HepG2 (cell line): ENCODE results near the gene FOSB. TPM values are rescaled to one million over a fixed set of nuclear protein-coding genes. Genes with fewer than 3 reads are reported as not detected.

Source experiments
- CEBPG ChIP-seq: IDR thresholded peaks from 2 replicates; pipeline ENCODE4 v1.6.1; 2016
- CTCF ChIP-seq: sonication (generic); formaldehyde crosslinking; IDR thresholded peaks from 2 replicates; pipeline ENCODE4 v1.5.0; 2020; ENCODE audit warnings: mild to moderate bottlenecking, missing genetic modification reagents, moderate library complexity
- ELF3 ChIP-seq: IDR thresholded peaks from 2 replicates; pipeline ENCODE4 v1.6.1; 2016; ENCODE audit warnings: missing genetic modification reagents, missing compliant biosample characterization
- EP300 ChIP-seq, 3 experiments: sonication (generic) in 1 of 3; formaldehyde crosslinking in 1 of 3; IDR thresholded peaks; 2 replicates each; pipeline versions ENCODE4 v1.5.1 to v1.6.1; 2011 to 2020; ENCODE audit warnings: low read depth in 2 of 3, low read length in 2 of 3, borderline replicate concordance in 1 of 3, improper control_type of control experiment in 1 of 3, mild to moderate bottlenecking in 1 of 3, missing genetic modification reagents in 1 of 3, moderate library complexity in 1 of 3
- HOXA5 ChIP-seq: sonication (generic); formaldehyde crosslinking; IDR thresholded peaks from 2 replicates; pipeline ENCODE4 v1.4.0; 2020; ENCODE audit warnings: missing genetic modification reagents
- PRMT3 ChIP-seq: sonication (generic); formaldehyde crosslinking; IDR thresholded peaks from 2 replicates; pipeline ENCODE4 v1.8.1; 2022; ENCODE audit warnings: low read depth, mild to moderate bottlenecking, moderate library complexity, missing genetic modification reagents, borderline replicate concordance
- RXRB ChIP-seq: IDR thresholded peaks from 2 replicates; pipeline ENCODE4 v1.6.1; 2016; ENCODE audit warnings: borderline replicate concordance, missing genetic modification reagents, missing compliant biosample characterization
- SP1 ChIP-seq, 2 experiments: fragments of 450-650 bp in 1 of 2; sonication (generic) in 1 of 2; formaldehyde crosslinking in 1 of 2; IDR thresholded peaks; 2 replicates each; pipeline versions ENCODE4 v1.4.0 to v1.6.1; 2016 to 2020; ENCODE audit warnings: missing genetic modification reagents in 1 of 2
- TBL1XR1 ChIP-seq: fragments of 150-350 bp; IDR thresholded peaks from 2 replicates; pipeline ENCODE4 v1.6.1; 2014; ENCODE audit warnings: borderline replicate concordance, low read length; ENCODE audit not compliant: partially characterized antibody
- ZNF136 ChIP-seq: sonication (generic); formaldehyde crosslinking; IDR thresholded peaks from 2 replicates; pipeline ENCODE4 v1.8.1; 2022; ENCODE audit warnings: low read depth, mild to moderate bottlenecking, moderate library complexity, missing genetic modification reagents
- ZNF614 ChIP-seq: IDR thresholded peaks from 2 replicates; pipeline ENCODE4 v1.6.1; 2018; ENCODE audit warnings: missing biosample characterization, missing genetic modification reagents, inconsistent platforms, borderline replicate concordance
- ZUFSP ChIP-seq: sonication (generic); formaldehyde crosslinking; IDR thresholded peaks from 2 replicates; pipeline ENCODE4 v1.9.0; 2021; ENCODE audit warnings: missing genetic modification reagents, mild to moderate bottlenecking, borderline replicate concordance
- polyA plus RNA-seq, 8 experiments: library from polyadenylated mRNA; depleted of rRNA in 3 of 8; stranded (reverse) in 7 of 8; unstranded in 1 of 8; fragments of >200 nt; fragmentation: Illumina TruSeq in 4 of 8; extraction: Trizol in 4 of 8; gene quantifications; 2 replicates each; pipeline versions ENCODE4 v1.2.1 to v1.2.3, GENCODE V29; 2011 to 2016; ENCODE audit warnings: low read depth in 4 of 8, missing spikeins in 1 of 8, mixed read lengths in 1 of 8; ENCODE audit not compliant: insufficient read depth in 1 of 8
- total RNA-seq, 5 experiments: library from RNA; depleted of rRNA; stranded (reverse); fragments of >200 nt; fragmentation: Illumina TruSeq; extraction: Trizol; gene quantifications; 2 replicates each; pipeline ENCODE4 v1.2.3, GENCODE V29; 2016; ENCODE audit warnings: low read depth in 1 of 5
- TF ChIP-seq, protein P1 (sequence below): sonication (generic); formaldehyde crosslinking; IDR thresholded peaks from 2 replicates; pipeline ENCODE4 v1.5.1; 2020; ENCODE audit warnings: mild to moderate bottlenecking, missing genetic modification reagents, borderline replicate concordance
- TF ChIP-seq, protein P2 (sequence below): sonication (generic); formaldehyde crosslinking; conservative IDR thresholded peaks from 2 replicates; pipeline ENCODE4 v1.8.1; 2023; ENCODE audit warnings: missing genetic modification reagents
- TF ChIP-seq, protein P3 (sequence below): sonication (generic); formaldehyde crosslinking; IDR thresholded peaks from 2 replicates; pipeline ENCODE4 v1.8.1; 2023; ENCODE audit warnings: mild to moderate bottlenecking, missing genetic modification reagents

The FOSB gene
- total and polyA plus RNA-seq, 2 of the 13 experiments (the other 11 are each of a cell fraction or from before 2014, with no cell fraction given): 2.8 to 6.0 TPM

GRCh38 chr19:45444318-45445041, 23.3 kb upstream of the FOSB start (continued):
- TF ChIP-seq, protein P1, sequence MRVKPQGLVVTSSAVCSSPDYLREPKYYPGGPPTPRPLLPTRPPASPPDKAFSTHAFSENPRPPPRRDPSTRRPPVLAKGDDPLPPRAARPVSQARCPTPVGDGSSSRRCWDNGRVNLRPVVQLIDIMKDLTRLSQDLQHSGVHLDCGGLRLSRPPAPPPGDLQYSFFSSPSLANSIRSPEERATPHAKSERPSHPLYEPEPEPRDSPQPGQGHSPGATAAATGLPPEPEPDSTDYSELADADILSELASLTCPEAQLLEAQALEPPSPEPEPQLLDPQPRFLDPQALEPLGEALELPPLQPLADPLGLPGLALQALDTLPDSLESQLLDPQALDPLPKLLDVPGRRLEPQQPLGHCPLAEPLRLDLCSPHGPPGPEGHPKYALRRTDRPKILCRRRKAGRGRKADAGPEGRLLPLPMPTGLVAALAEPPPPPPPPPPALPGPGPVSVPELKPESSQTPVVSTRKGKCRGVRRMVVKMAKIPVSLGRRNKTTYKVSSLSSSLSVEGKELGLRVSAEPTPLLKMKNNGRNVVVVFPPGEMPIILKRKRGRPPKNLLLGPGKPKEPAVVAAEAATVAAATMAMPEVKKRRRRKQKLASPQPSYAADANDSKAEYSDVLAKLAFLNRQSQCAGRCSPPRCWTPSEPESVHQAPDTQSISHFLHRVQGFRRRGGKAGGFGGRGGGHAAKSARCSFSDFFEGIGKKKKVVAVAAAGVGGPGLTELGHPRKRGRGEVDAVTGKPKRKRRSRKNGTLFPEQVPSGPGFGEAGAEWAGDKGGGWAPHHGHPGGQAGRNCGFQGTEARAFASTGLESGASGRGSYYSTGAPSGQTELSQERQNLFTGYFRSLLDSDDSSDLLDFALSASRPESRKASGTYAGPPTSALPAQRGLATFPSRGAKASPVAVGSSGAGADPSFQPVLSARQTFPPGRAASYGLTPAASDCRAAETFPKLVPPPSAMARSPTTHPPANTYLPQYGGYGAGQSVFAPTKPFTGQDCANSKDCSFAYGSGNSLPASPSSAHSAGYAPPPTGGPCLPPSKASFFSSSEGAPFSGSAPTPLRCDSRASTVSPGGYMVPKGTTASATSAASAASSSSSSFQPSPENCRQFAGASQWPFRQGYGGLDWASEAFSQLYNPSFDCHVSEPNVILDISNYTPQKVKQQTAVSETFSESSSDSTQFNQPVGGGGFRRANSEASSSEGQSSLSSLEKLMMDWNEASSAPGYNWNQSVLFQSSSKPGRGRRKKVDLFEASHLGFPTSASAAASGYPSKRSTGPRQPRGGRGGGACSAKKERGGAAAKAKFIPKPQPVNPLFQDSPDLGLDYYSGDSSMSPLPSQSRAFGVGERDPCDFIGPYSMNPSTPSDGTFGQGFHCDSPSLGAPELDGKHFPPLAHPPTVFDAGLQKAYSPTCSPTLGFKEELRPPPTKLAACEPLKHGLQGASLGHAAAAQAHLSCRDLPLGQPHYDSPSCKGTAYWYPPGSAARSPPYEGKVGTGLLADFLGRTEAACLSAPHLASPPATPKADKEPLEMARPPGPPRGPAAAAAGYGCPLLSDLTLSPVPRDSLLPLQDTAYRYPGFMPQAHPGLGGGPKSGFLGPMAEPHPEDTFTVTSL: no peak
- no peak for TF ChIP-seq PRMT3 (CRISPR knock-in tag)
- peak; percentile 28 for TF ChIP-seq TBL1XR1
- 0 out of 4 replicates have a peak, but pooled peaks have one; percentile 5 to 26 for TF ChIP-seq EP300 (IDR thresholded peaks at IDR 0.05; ENCODE audit: low read depth in 2 of 2, low read length in 2 of 2)
- no peak for TF ChIP-seq EP300 (CRISPR knock-in tag; IDR thresholded peaks at IDR 0.05; ENCODE audit: borderline replicate concordance)
- TF ChIP-seq HOXA5 (CRISPR knock-in tag): no peak
- TF ChIP-seq ZUFSP (CRISPR knock-in tag): no peak
- TF ChIP-seq SP1 (IDR thresholded peaks at IDR 0.05): no peak
- TF ChIP-seq SP1 (CRISPR knock-in tag; IDR thresholded peaks at IDR 0.05): peak; percentile 54
- TF ChIP-seq ZNF136 (CRISPR knock-in tag): no peak
- no peak for TF ChIP-seq ELF3 (CRISPR knock-in tag)
- peak; percentile 46 for TF ChIP-seq CTCF (CRISPR knock-in tag)
- TF ChIP-seq CEBPG (CRISPR knock-in tag): no peak
- TF ChIP-seq, protein P2, sequence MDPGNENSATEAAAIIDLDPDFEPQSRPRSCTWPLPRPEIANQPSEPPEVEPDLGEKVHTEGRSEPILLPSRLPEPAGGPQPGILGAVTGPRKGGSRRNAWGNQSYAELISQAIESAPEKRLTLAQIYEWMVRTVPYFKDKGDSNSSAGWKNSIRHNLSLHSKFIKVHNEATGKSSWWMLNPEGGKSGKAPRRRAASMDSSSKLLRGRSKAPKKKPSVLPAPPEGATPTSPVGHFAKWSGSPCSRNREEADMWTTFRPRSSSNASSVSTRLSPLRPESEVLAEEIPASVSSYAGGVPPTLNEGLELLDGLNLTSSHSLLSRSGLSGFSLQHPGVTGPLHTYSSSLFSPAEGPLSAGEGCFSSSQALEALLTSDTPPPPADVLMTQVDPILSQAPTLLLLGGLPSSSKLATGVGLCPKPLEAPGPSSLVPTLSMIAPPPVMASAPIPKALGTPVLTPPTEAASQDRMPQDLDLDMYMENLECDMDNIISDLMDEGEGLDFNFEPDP: no peak
- TF ChIP-seq, protein P3, sequence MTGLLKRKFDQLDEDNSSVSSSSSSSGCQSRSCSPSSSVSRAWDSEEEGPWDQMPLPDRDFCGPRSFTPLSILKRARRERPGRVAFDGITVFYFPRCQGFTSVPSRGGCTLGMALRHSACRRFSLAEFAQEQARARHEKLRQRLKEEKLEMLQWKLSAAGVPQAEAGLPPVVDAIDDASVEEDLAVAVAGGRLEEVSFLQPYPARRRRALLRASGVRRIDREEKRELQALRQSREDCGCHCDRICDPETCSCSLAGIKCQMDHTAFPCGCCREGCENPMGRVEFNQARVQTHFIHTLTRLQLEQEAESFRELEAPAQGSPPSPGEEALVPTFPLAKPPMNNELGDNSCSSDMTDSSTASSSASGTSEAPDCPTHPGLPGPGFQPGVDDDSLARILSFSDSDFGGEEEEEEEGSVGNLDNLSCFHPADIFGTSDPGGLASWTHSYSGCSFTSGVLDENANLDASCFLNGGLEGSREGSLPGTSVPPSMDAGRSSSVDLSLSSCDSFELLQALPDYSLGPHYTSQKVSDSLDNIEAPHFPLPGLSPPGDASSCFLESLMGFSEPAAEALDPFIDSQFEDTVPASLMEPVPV (CRISPR knock-in tag): no peak
- TF ChIP-seq RXRB (CRISPR knock-in tag): peak; percentile 50; the same call in 1 of the 2 replicates
- peak; percentile 27; the same call in 1 of the 2 replicates for TF ChIP-seq ZNF614 (CRISPR knock-in tag)
